GM19397 (cell line): Measurements from ENCODE around the gene KDELR1.
"Not testable (repeated sequence)": the region's sequence is repeated elsewhere in the genome, so short reads cannot be mapped to it uniquely, and the experiment has no call there.

Experiments used
- ATAC-seq: cut with Tn5 transposase; IDR thresholded peaks from one replicate; pipeline ENCODE4 v1.9.1; 2021; ENCODE audit warnings: mild to moderate bottlenecking, moderate library complexity; ENCODE audit not compliant: unreplicated experiment

Gene KDELR1

GRCh38 chr19:48397263-48398101, 6.1 kb upstream of the KDELR1 start:
- ATAC-seq, result no peak

- no peak for ATAC-seq
Observed at GRCh38 chr19:48396824-48397176, 5.4 kb upstream of the KDELR1 start.

GRCh38 chr19:48396016-48396823, 4.9 kb upstream of the KDELR1 start:
- no peak for ATAC-seq

- ATAC-seq, result no peak
Observed at GRCh38 chr19:48395499-48395898, 4.1 kb upstream of the KDELR1 start.

- no peak for ATAC-seq
Observed at GRCh38 chr19:48395170-48395455, 3.8 kb upstream of the KDELR1 start.

- ATAC-seq, result no peak
Observed at GRCh38 chr19:48394331-48395169, 3.2 kb upstream of the KDELR1 start.

- ATAC-seq, result no peak
Observed at GRCh38 chr19:48393559-48394330, 2.4 kb upstream of the KDELR1 start, which contains the start of gene GRIN2D. Gene GRIN2D, plus strand, starts transcription at chr19:48393668. Its CDS starts 4,725 bp downstream, at chr19:48398393.

- ATAC-seq, result no peak
Observed at GRCh38 chr19:48392860-48393558, 1.7 kb upstream of the KDELR1 start.

GRCh38 chr19:48392006-48392344, 624 bp upstream of the KDELR1 start:
- not testable (repeated sequence) for ATAC-seq

- no peak for ATAC-seq
Observed at GRCh38 chr19:48390188-48391099, 907 bp downstream of the KDELR1 start.

GRCh38 chr19:48386981-48387380, 4.4 kb downstream of the KDELR1 start:
- ATAC-seq, result no peak

- ATAC-seq, result no peak
Observed at GRCh38 chr19:48385461-48386087, 5.8 kb downstream of the KDELR1 start.

- ATAC-seq, result no peak
Observed at GRCh38 chr19:48382286-48382685, 9.1 kb downstream of the KDELR1 start.

- ATAC-seq, result no peak
Observed at GRCh38 chr19:48381178-48381950, 10.0 kb downstream of the KDELR1 start.

GRCh38 chr19:48379058-48379457, 12.3 kb downstream of the KDELR1 start:
- ATAC-seq, result no peak

GRCh38 chr19:48378194-48378570, 13.2 kb downstream of the KDELR1 start:
- no peak for ATAC-seq

GRCh38 chr19:48373567-48373966, 17.8 kb downstream of the KDELR1 start:
- no peak for ATAC-seq

GRCh38 chr19:48372904-48373303, 18.4 kb downstream of the KDELR1 start:
- ATAC-seq, result no peak
